IMR-90 (cell line): ENCODE measurements around the gene CASK. TPM values are rescaled to one million over a fixed set of nuclear protein-coding genes. Genes with fewer than 3 reads are reported as not detected.

ENCODE experiments used
- ATAC-seq: fragments of 200-7000 bp; cut with Tn5 transposase; 2 replicates; pipeline ENCODE4 v1.9.1; 2020; ENCODE audit warnings: low read depth, mild to moderate bottlenecking, moderate library complexity
- BruUV-seq: library from RNA; stranded (reverse); fragments of 400-500 nt; replicated peaks from 2 replicates; lab custom pipeline; 2021; lab: Mats Ljungman, UMichigan
- CTCF ChIA-PET: fragments of 300-600 bp; formaldehyde crosslinking; extraction: SDS; loops from one replicate; lab custom pipeline; 2021; ENCODE audit warnings: antibody characterized with exemption; lab: Yijun Ruan, JAX
- POLR2A ChIA-PET: fragments of 300-600 bp; sonication (Branson Sonifier 250); formaldehyde crosslinking; loops from one replicate; lab custom pipeline; 2022; ENCODE audit warnings: antibody characterized with exemption; ENCODE audit not compliant: unreplicated experiment; lab: Charles Lee
- DNase-seq: peaks from one replicate; pipeline ENCODE4 v3.0.0; 2013
- H2AFZ ChIP-seq: replicated peaks from 2 replicates; pipeline ENCODE3; 2013; ENCODE audit warnings: low read length, mild to moderate bottlenecking; ENCODE audit not compliant: poor library complexity
- H2AK5ac ChIP-seq: 2 replicates; pipeline ENCODE4 v1.6.1; 2013; ENCODE audit warnings: low read depth, low read length, inconsistent platforms
- H2AK9ac ChIP-seq: replicated peaks from 2 replicates; pipeline ENCODE3; 2013; ENCODE audit warnings: mild to moderate bottlenecking, low read depth, low read length, moderate library complexity; ENCODE audit not compliant: poor library complexity
- H2BK120ac ChIP-seq: 2 replicates; pipeline ENCODE4 v1.6.1; 2013; ENCODE audit warnings: low read depth, low read length, inconsistent platforms
- H2BK15ac ChIP-seq: 3 replicates; pipeline ENCODE4 v1.6.1; 2013; ENCODE audit warnings: low read depth, low read length, inconsistent platforms
- H2BK20ac ChIP-seq: 2 replicates; pipeline ENCODE4 v1.6.1; 2013; ENCODE audit warnings: low read depth, mild to moderate bottlenecking, inconsistent platforms, low read length, moderate library complexity
- H2BK5ac ChIP-seq: 2 replicates; pipeline ENCODE4 v1.6.1; 2013; ENCODE audit warnings: mild to moderate bottlenecking, low read depth, low read length, inconsistent platforms; ENCODE audit not compliant: poor library complexity, severe bottlenecking
- H3K14ac ChIP-seq: replicated peaks from 2 replicates; pipeline ENCODE4 v1.6.1; 2013; ENCODE audit warnings: low read depth, low read length, inconsistent platforms
- H3K18ac ChIP-seq: 2 replicates; pipeline ENCODE4 v1.6.1; 2013; ENCODE audit warnings: low read depth, low read length, control low read depth
- H3K23ac ChIP-seq: 2 replicates; pipeline ENCODE4 v1.6.1; 2013; ENCODE audit warnings: low read depth, low read length, inconsistent platforms
- H3K27ac ChIP-seq: 2 replicates; pipeline ENCODE4 v1.5.1; 2013; ENCODE audit warnings: mild to moderate bottlenecking, control low read depth, low read length; ENCODE audit not compliant: insufficient read depth
- H3K27me3 ChIP-seq: 2 replicates; pipeline ENCODE4 v1.6.1; 2013; ENCODE audit warnings: low read length; ENCODE audit not compliant: control insufficient read depth, insufficient read depth
- H3K36me3 ChIP-seq: 2 replicates; pipeline ENCODE4 v1.6.1; 2013; ENCODE audit warnings: low read length, mixed read lengths; ENCODE audit not compliant: control insufficient read depth, insufficient read depth
- H3K4ac ChIP-seq: 2 replicates; pipeline ENCODE4 v1.6.1; 2013; ENCODE audit warnings: low read depth, low read length, inconsistent platforms
- H3K4me1 ChIP-seq: 2 replicates; pipeline ENCODE4 v1.6.1; 2013; ENCODE audit warnings: low read length, mixed read lengths; ENCODE audit not compliant: control insufficient read depth, insufficient read depth
- H3K4me2 ChIP-seq: 2 replicates; pipeline ENCODE4 v1.6.1; 2013; ENCODE audit warnings: low read depth, mild to moderate bottlenecking, control low read depth, low read length, moderate library complexity
- H3K4me3 ChIP-seq: 2 replicates; pipeline ENCODE4 v1.5.1; 2013; ENCODE audit warnings: low read depth, mild to moderate bottlenecking, control low read depth, low read length, moderate library complexity; ENCODE audit not compliant: insufficient read depth
- H3K56ac ChIP-seq: 2 replicates; pipeline ENCODE4 v1.6.1; 2013; ENCODE audit warnings: low read length, inconsistent platforms; ENCODE audit not compliant: insufficient read depth; ENCODE audit errors: extremely low read depth
- H3K79me1 ChIP-seq, 2 experiments: 2 replicates each; pipeline ENCODE4 v1.6.1; 2013; ENCODE audit warnings: low read length in 2 of 2, inconsistent platforms in 1 of 2, low read depth in 1 of 2
- H3K9ac ChIP-seq: 2 replicates; pipeline ENCODE4 v1.6.1; 2013; ENCODE audit warnings: low read depth, low read length, control low read depth
- H3K9me1 ChIP-seq: 2 replicates; pipeline ENCODE4 v1.6.1; 2013; ENCODE audit warnings: low read length, inconsistent platforms; ENCODE audit not compliant: insufficient read depth
- H3K9me3 ChIP-seq: 2 replicates; pipeline ENCODE4 v1.6.1; 2013; ENCODE audit warnings: low read length; ENCODE audit not compliant: control insufficient read depth, insufficient read depth
- H4K20me1 ChIP-seq: 2 replicates; pipeline ENCODE4 v1.6.1; 2013; ENCODE audit warnings: low read length, inconsistent platforms; ENCODE audit not compliant: insufficient read depth
- H4K5ac ChIP-seq: 2 replicates; pipeline ENCODE4 v1.6.1; 2013; ENCODE audit warnings: mild to moderate bottlenecking, low read depth, low read length, control low read depth
- H4K8ac ChIP-seq, 2 experiments: 2 replicates each; pipeline ENCODE4 v1.6.1; 2013; ENCODE audit warnings: low read depth in 2 of 2, low read length in 2 of 2, control low read depth in 1 of 2, inconsistent platforms in 1 of 2
- H4K91ac ChIP-seq: 2 replicates; pipeline ENCODE4 v1.6.1; 2013; ENCODE audit warnings: low read depth, low read length, inconsistent platforms; ENCODE audit not compliant: insufficient read depth
- BHLHE40 ChIP-seq: fragments of 150-350 bp; IDR thresholded peaks from 2 replicates; pipeline ENCODE4 v1.6.1; 2016; ENCODE audit warnings: mild to moderate bottlenecking, low read depth, low read length
- CEBPB ChIP-seq: IDR thresholded peaks from 2 replicates; pipeline ENCODE4 v1.6.1; 2012; ENCODE audit warnings: low read depth, low read length, improper control_type of control experiment
- CHD1 ChIP-seq: IDR thresholded peaks from 2 replicates; pipeline ENCODE4 v1.6.1; 2012; ENCODE audit warnings: low read depth, low read length, improper control_type of control experiment
- CTCF ChIP-seq: conservative IDR thresholded peaks from 2 replicates; pipeline ENCODE4 v1.5.1; 2012; ENCODE audit warnings: mild to moderate bottlenecking, low read depth, low read length, improper control_type of control experiment
- ELK1 ChIP-seq: fragments of 150-350 bp; IDR thresholded peaks from 2 replicates; pipeline ENCODE4 v1.6.1; 2016; ENCODE audit warnings: low read depth, mild to moderate bottlenecking, low read length, moderate library complexity, borderline replicate concordance
- FOS ChIP-seq: fragments of 150-350 bp; IDR thresholded peaks from 2 replicates; pipeline ENCODE4 v1.6.1; 2016; ENCODE audit warnings: low read depth, low read length
- MAFK ChIP-seq: IDR thresholded peaks from 2 replicates; pipeline ENCODE4 v1.6.1; 2012; ENCODE audit warnings: low read depth, low read length, improper control_type of control experiment
- MAZ ChIP-seq: IDR thresholded peaks from 2 replicates; pipeline ENCODE4 v1.6.1; 2012; ENCODE audit warnings: low read depth, mild to moderate bottlenecking, low read length, improper control_type of control experiment, moderate library complexity, borderline replicate concordance
- MXI1 ChIP-seq: IDR thresholded peaks from 2 replicates; pipeline ENCODE4 v1.6.1; 2012; ENCODE audit warnings: low read depth, mild to moderate bottlenecking, low read length, moderate library complexity, borderline replicate concordance
- NFE2L2 ChIP-seq: fragments of 150-350 bp; IDR thresholded peaks from 2 replicates; pipeline ENCODE4 v1.6.1; 2016; ENCODE audit warnings: low read depth, mild to moderate bottlenecking, low read length
- POLR2A ChIP-seq: IDR thresholded peaks from 2 replicates; pipeline ENCODE4 v1.6.1; 2012; ENCODE audit warnings: mild to moderate bottlenecking, low read depth, low read length
- RAD21 ChIP-seq: IDR thresholded peaks from 2 replicates; pipeline ENCODE4 v1.6.1; 2012; ENCODE audit warnings: low read length, improper control_type of control experiment
- RCOR1 ChIP-seq: IDR thresholded peaks from 2 replicates; pipeline ENCODE4 v1.6.1; 2012; ENCODE audit warnings: mild to moderate bottlenecking, low read length, improper control_type of control experiment; ENCODE audit not compliant: insufficient replicate concordance
- RFX5 ChIP-seq: IDR thresholded peaks from 2 replicates; pipeline ENCODE4 v1.8.0; 2012; ENCODE audit warnings: low read depth, mild to moderate bottlenecking, low read length, moderate library complexity
- SMC3 ChIP-seq: fragments of 150-350 bp; IDR thresholded peaks from 2 replicates; pipeline ENCODE4 v1.6.1; 2016; ENCODE audit warnings: low read depth, mild to moderate bottlenecking, antibody characterized with exemption, low read length, moderate library complexity
- USF2 ChIP-seq: fragments of 150-350 bp; IDR thresholded peaks from 2 replicates; pipeline ENCODE4 v1.6.1; 2017; ENCODE audit warnings: mild to moderate bottlenecking, antibody characterized with exemption, low read length, low read depth
- whole genome bisulfite sequencing, 2 experiments: methylation state at CpG; one replicate each; pipeline versions ENCODE4 v1.1.5 to v1.1.7; 2013; ENCODE audit warnings: missing lambda C conversion rate in 2 of 2; ENCODE audit not compliant: insufficient read length in 1 of 2; ENCODE audit errors: extremely low coverage in 2 of 2; 5-methylcytosine and 5-hydroxymethylcytosine counted together
- dilution Hi-C: fragments of 300-500 bp; cut with HindIII; formaldehyde crosslinking; loops from one replicate; pipeline ENCODE4 v1.14.3; 2018; ENCODE audit warnings: low sequenced_read_pairs; ENCODE audit not compliant: unreplicated experiment
- in situ Hi-C: fragments of 300-500 bp; cut with MboI; formaldehyde crosslinking; loops from 3 replicates; pipeline ENCODE4 v1.14.3; 2019; ENCODE audit warnings: low sequenced_read_pairs, inconsistent platforms, mixed read lengths
- intact Hi-C: fragments of 100-400 bp; cut with micrococcal nuclease; formaldehyde crosslinking; loops from 2 replicates; pipeline ENCODE4 v1.10.0; 2022
- polyA plus RNA-seq, 3 experiments: library from polyadenylated mRNA; depleted of rRNA; stranded (reverse); fragments of >200 nt; gene quantifications; 2 replicates each; pipeline ENCODE4 v1.2.3, GENCODE V29; 2012; ENCODE audit warnings: low replicate concordance in 1 of 3
- total RNA-seq: library from RNA; depleted of rRNA; stranded (reverse); fragments of >200 nt; gene quantifications from 2 replicates; pipeline ENCODE4 v1.2.3, GENCODE V29; 2012

Gene CASK
- total and polyA plus RNA-seq, 2 of the 4 experiments (the other 2 are of a cell fraction), result 9.4 to 17.7 TPM

GRCh38 chrX:41881166-41881565, 42.2 kb downstream of the CASK start:
- H3K79me1 ChIP-seq, result no peaks in the 10 kb centered on the region; a peak in 2 of 4 replicates
- no peak overlapping the region for H3K9ac ChIP-seq
- H2BK20ac ChIP-seq, result no peak overlapping the region
- H2BK15ac ChIP-seq, result no peak overlapping the region
- H2AFZ ChIP-seq, result no peak overlapping the region
- DNase-seq (no peak), ATAC-seq (no peak)
- H4K8ac ChIP-seq, result no peak overlapping the region
- POLR2A ChIA-PET, result no interaction called here
- no peak overlapping the region for H3K4ac ChIP-seq
- H4K20me1 ChIP-seq, result no peaks in the 10 kb centered on the region
- TF ChIP-seq CHD1 (no peak), CEBPB (no peak), USF2 (no peak), BHLHE40 (no peak), ELK1 (no peak), MAZ (no peak), CTCF (no peak), RCOR1 (no peak), MXI1 (no peak), SMC3 (no peak), RFX5 (no peak), MAFK (no peak), NFE2L2 (no peak), FOS (no peak), POLR2A (no peak), RAD21 (no peak)
- H3K36me3 ChIP-seq, result no peaks in the 10 kb centered on the region
- H3K4me1 ChIP-seq, result no peaks in the 10 kb centered on the region
- CTCF ChIA-PET, result interaction anchor here (0.5 to 0.7 kb wide), 2 partner anchors 204 to 1094 kb away, joined by 3 to 4 read pairs; no protein-coding TSS in a partner anchor
- H3K27ac ChIP-seq, result no peak overlapping the region
- intact Hi-C loops (no loop called here), in situ Hi-C loops (no loop called here), dilution Hi-C loops (no loop called here)
- no peak overlapping the region for H3K14ac ChIP-seq
- no peak overlapping the region for H3K4me3 ChIP-seq
- no peaks in the 10 kb centered on the region for H3K9me1 ChIP-seq
- H2BK5ac ChIP-seq, result no peak overlapping the region
- no TSS peak for BruUV-seq
- no peak overlapping the region for H3K23ac ChIP-seq
- H2AK5ac ChIP-seq, result no peak overlapping the region
- no peak overlapping the region for H4K91ac ChIP-seq
- no peak overlapping the region for H3K4me2 ChIP-seq
- H3K56ac ChIP-seq, result no peak overlapping the region
- H3K18ac ChIP-seq, result no peak overlapping the region
- no peaks in the 10 kb centered on the region for H3K27me3 ChIP-seq
- H2AK9ac ChIP-seq, result no peak overlapping the region
- H4K5ac ChIP-seq, result no peak overlapping the region
- H2BK120ac ChIP-seq, result no peak overlapping the region
- WGBS, 2 experiments, result no CpG with 5 or more reads among the region's 1 CpG
- no peaks in the 10 kb centered on the region for H3K9me3 ChIP-seq
